A549 (cell line): ENCODE data around the gene NDUFA1. TPM values are rescaled to one million over a fixed set of nuclear protein-coding genes. Genes with fewer than 3 reads are reported as not detected.

Experiments used
- ATAC-seq, 2 experiments: fragments of 200-7000 bp in 1 of 2; fragments of >200 bp in 1 of 2; cut with Nextera tagmentation in 1 of 2; cut with Tn5 transposase in 1 of 2; 3 replicates each; pipeline versions ENCODE4 v1.8.0 to v1.9.1; 2018 to 2020; ENCODE audit warnings: mild to moderate bottlenecking in 1 of 2, moderate library complexity in 1 of 2
- CTCF ChIA-PET: fragments of 300-600 bp; sonication (Branson Sonifier 250); formaldehyde crosslinking; extraction: SDS; loops from one replicate; lab custom pipeline; 2021; ENCODE audit warnings: antibody characterized with exemption, inconsistent platforms; lab: Yijun Ruan, JAX
- POLR2A ChIA-PET: fragments of 350-600 bp; formaldehyde crosslinking; extraction: SDS; loops from one replicate; lab custom pipeline; 2021; ENCODE audit warnings: antibody characterized with exemption, inconsistent platforms; lab: Yijun Ruan, JAX
- DNase-seq, 2 experiments: peaks; one replicate each; pipeline versions ENCODE4 v3.0.0 to v3.0.0-alpha.2; 2011 to 2016; ENCODE audit warnings: low read depth in 1 of 2, low spot score in 1 of 2
- FAIRE-seq: peaks from 2 replicates; lab custom pipeline; 2011; peaks lifted over from hg19 to GRCh38; lab: Jason Lieb, UNC
- H3K27ac ChIP-seq, 2 experiments: fragments of >200 bp; sonication (Bioruptor Twin); formaldehyde crosslinking; 3 replicates each; pipeline ENCODE4 v1.5.1; 2016 to 2017
- H3K4me1 ChIP-seq: fragments of >200 bp; sonication (Bioruptor Twin); formaldehyde crosslinking; 3 replicates; pipeline ENCODE4 v1.6.1; 2016
- H3K4me2 ChIP-seq: fragments of >200 bp; sonication (Bioruptor Twin); formaldehyde crosslinking; 3 replicates; pipeline ENCODE4 v1.6.1; 2016
- H3K4me3 ChIP-seq: fragments of >200 bp; sonication (Bioruptor Twin); formaldehyde crosslinking; 3 replicates; pipeline ENCODE4 v1.5.1; 2016
- H3K9me3 ChIP-seq: fragments of >200 bp; sonication (Bioruptor Twin); formaldehyde crosslinking; 3 replicates; pipeline ENCODE4 v1.6.1; 2016
- BHLHE40 ChIP-seq: IDR thresholded peaks from 2 replicates; pipeline ENCODE4 v1.6.1; 2012; ENCODE audit warnings: low read depth, low read length, inconsistent platforms
- CBX2 ChIP-seq: fragments of 200-600 bp; sonication (generic); IDR thresholded peaks from 2 replicates; pipeline ENCODE4 v1.6.1; 2016; ENCODE audit warnings: low read depth, mild to moderate bottlenecking, borderline replicate concordance
- CEBPB ChIP-seq, 2 experiments: fragments of >200 bp in 1 of 2; sonication (Bioruptor Twin) in 1 of 2; formaldehyde crosslinking in 1 of 2; IDR thresholded peaks; 2 replicates each; pipeline ENCODE4 v1.6.1; 2012 to 2016
- FOSB ChIP-seq: fragments of 250-450 bp; sonication (Bioruptor Pico); IDR thresholded peaks from 2 replicates; pipeline ENCODE4 v1.5.0; 2020; ENCODE audit warnings: mild to moderate bottlenecking, moderate library complexity
- FOSL2 ChIP-seq, 2 experiments: fragments of 450-650 bp in 1 of 2; fragments of >200 bp in 1 of 2; sonication (Bioruptor Twin) in 1 of 2; formaldehyde crosslinking; IDR thresholded peaks; 2 replicates each; pipeline versions ENCODE4 v1.5.0 to v1.6.1; 2016 to 2020; ENCODE audit warnings: mild to moderate bottlenecking in 1 of 2, moderate library complexity in 1 of 2
- FOXS1 ChIP-seq: fragments of 250-450 bp; sonication (Bioruptor Pico); IDR thresholded peaks from 2 replicates; pipeline ENCODE4 v1.5.0; 2020; ENCODE audit warnings: mild to moderate bottlenecking, moderate library complexity
- GATA3 ChIP-seq: IDR thresholded peaks from 2 replicates; pipeline ENCODE4 v1.6.1; 2012; ENCODE audit warnings: borderline replicate concordance
- HOXA7 ChIP-seq: fragments of 250-450 bp; sonication (Bioruptor Pico); IDR thresholded peaks from 2 replicates; pipeline ENCODE4 v1.5.0; 2020; ENCODE audit warnings: mild to moderate bottlenecking, moderate library complexity
- HOXB13 ChIP-seq: fragments of 250-450 bp; sonication (Bioruptor Pico); IDR thresholded peaks from 2 replicates; pipeline ENCODE4 v1.5.0; 2020; ENCODE audit warnings: low read depth, mild to moderate bottlenecking, moderate library complexity
- KDM1A ChIP-seq: fragments of 200-600 bp; sonication (generic); IDR thresholded peaks from 2 replicates; pipeline ENCODE4 v1.6.1; 2016; ENCODE audit warnings: low read depth, mild to moderate bottlenecking
- NFE2L2 ChIP-seq: fragments of 150-350 bp; conservative IDR thresholded peaks from 2 replicates; pipeline ENCODE4 v1.6.1; 2014; ENCODE audit warnings: low read length
- PHF8 ChIP-seq: fragments of 200-600 bp; sonication (generic); IDR thresholded peaks from 2 replicates; pipeline ENCODE4 v1.6.1; 2016; ENCODE audit warnings: low read depth, mild to moderate bottlenecking, antibody characterized with exemption, moderate library complexity, borderline replicate concordance
- RAD21 ChIP-seq, 2 experiments: fragments of >200 bp in 1 of 2; sonication (Bioruptor Twin) in 1 of 2; formaldehyde crosslinking in 1 of 2; IDR thresholded peaks in 1 of 2; conservative IDR thresholded peaks in 1 of 2; 2 replicates in 1 of 2; 3 replicates in 1 of 2; pipeline ENCODE4 v1.6.1; 2012 to 2018; ENCODE audit warnings: inconsistent platforms in 1 of 2
- RARB ChIP-seq: fragments of 250-450 bp; sonication (Bioruptor Pico); IDR thresholded peaks from 2 replicates; pipeline ENCODE4 v1.8.0; 2021; ENCODE audit warnings: mild to moderate bottlenecking, moderate library complexity
- RFX5 ChIP-seq: fragments of 450-650 bp; IDR thresholded peaks from 2 replicates; pipeline ENCODE4 v1.7.1; 2014; ENCODE audit warnings: antibody characterized with exemption, mild to moderate bottlenecking, moderate library complexity
- RNF2 ChIP-seq: fragments of 200-600 bp; sonication (generic); IDR thresholded peaks from 2 replicates; pipeline ENCODE4 v1.6.1; 2016; ENCODE audit warnings: low read depth, mild to moderate bottlenecking, antibody characterized with exemption, moderate library complexity, borderline replicate concordance
- ZFP36 ChIP-seq: fragments of 450-650 bp; IDR thresholded peaks from 2 replicates; pipeline ENCODE4 v1.6.1; 2014; ENCODE audit warnings: borderline replicate concordance; ENCODE audit not compliant: partially characterized antibody
- WGBS: methylation state at CpG from one replicate; pipeline ENCODE4 v1.1.6; 2017; ENCODE audit errors: missing lambda C conversion rate; 5-methylcytosine and 5-hydroxymethylcytosine counted together
- polyA plus RNA-seq, 4 experiments: library from polyadenylated mRNA; depleted of rRNA in 3 of 4; stranded (reverse); fragments of >200 nt; fragmentation: RNase III in 1 of 4; extraction: RNeasy Plus Mini Kit Qiagen cat#74134 plus additional on column Dnase treatment in 1 of 4; gene quantifications; 2 replicates in 3 of 4; 3 replicates in 1 of 4; pipeline ENCODE4 v1.2.3, GENCODE V29; 2011 to 2017
- TF ChIP-seq, protein P1 (sequence below): fragments of 250-450 bp; sonication (Bioruptor Pico); IDR thresholded peaks from 2 replicates; pipeline ENCODE4 v1.5.0; 2020; ENCODE audit warnings: low read depth, mild to moderate bottlenecking, moderate library complexity
- TF ChIP-seq, protein P2 (sequence below): IDR thresholded peaks from 2 replicates; pipeline ENCODE4 v1.6.1; 2012
- TF ChIP-seq, protein P3 (sequence below): IDR thresholded peaks from 2 replicates; pipeline ENCODE4 v1.6.1; 2012
- TF ChIP-seq, protein P4 (sequence below): fragments of 200-600 bp; sonication (generic); IDR thresholded peaks from 2 replicates; pipeline ENCODE4 v1.6.1; 2016; ENCODE audit warnings: antibody characterized with exemption, mild to moderate bottlenecking, moderate library complexity
- TF ChIP-seq, protein P5 (sequence below): fragments of 450-650 bp; IDR thresholded peaks from 2 replicates; pipeline ENCODE4 v1.6.1; 2014; ENCODE audit warnings: antibody characterized with exemption
- TF ChIP-seq, protein P6 (sequence below): fragments of >200 bp; sonication (Bioruptor Twin); formaldehyde crosslinking; IDR thresholded peaks from 3 replicates; pipeline ENCODE4 v1.5.1; 2016

Gene NDUFA1
- polyA plus RNA-seq, 2 of the 4 experiments (the other 2 are of a cell fraction) = 432 to 435 TPM

DNA sequence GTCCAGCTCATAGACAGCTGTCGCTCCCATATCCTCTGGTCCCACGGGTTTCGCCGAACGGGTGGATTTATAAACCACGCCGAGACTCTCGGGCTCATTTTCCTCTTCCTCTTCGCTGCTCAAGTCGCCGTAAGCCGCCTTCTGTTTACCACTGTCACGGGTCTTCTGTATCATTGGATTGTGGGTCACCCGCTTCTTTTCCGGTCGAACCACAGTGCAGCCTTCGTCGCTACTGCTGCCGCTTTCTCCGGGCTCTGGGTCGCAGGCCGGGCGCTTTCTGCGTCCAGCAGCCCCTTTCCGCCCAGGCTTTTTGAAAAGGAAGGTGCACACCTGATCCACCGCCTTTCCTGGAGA lies 410 bp upstream of the NDUFA1 start:
- peak overlapping the region; percentile 98 for H3K4me2 ChIP-seq
- TF ChIP-seq, protein P1, sequence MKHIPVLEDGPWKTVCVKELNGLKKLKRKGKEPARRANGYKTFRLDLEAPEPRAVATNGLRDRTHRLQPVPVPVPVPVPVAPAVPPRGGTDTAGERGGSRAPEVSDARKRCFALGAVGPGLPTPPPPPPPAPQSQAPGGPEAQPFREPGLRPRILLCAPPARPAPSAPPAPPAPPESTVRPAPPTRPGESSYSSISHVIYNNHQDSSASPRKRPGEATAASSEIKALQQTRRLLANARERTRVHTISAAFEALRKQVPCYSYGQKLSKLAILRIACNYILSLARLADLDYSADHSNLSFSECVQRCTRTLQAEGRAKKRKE (CRISPR knock-in tag) = no peak
- peak overlapping the region; percentile 96 to 99 for H3K27ac ChIP-seq
- ChIA-PET POLR2A (interaction anchor here (0.6 to 2.7 kb wide), 7 partner anchors 10 to 297 kb away, joined by 3 to 26 read pairs (median 3); partner anchors contain the start of genes RPL39 and UPF3B), CTCF (interaction anchor here (1.3 to 1.7 kb wide), 2 partner anchors 15 to 18 kb away, joined by 3 to 4 read pairs; partner anchors contain the start of gene UPF3B)
- WGBS = 1% methylated on average over 25 of the region's 26 CpGs
- H3K9me3 ChIP-seq = no peaks in the 10 kb centered on the region
- H3K4me1 ChIP-seq = peaks cover 17% of the 10 kb centered on the region; the same call in 1 of the 3 replicates
- no peak for DNase-seq
- peak overlapping the region; percentile 76 for H3K4me3 ChIP-seq
- ATAC-seq = peak; percentile 51 to 62
- no peak for FAIRE-seq

DNA sequence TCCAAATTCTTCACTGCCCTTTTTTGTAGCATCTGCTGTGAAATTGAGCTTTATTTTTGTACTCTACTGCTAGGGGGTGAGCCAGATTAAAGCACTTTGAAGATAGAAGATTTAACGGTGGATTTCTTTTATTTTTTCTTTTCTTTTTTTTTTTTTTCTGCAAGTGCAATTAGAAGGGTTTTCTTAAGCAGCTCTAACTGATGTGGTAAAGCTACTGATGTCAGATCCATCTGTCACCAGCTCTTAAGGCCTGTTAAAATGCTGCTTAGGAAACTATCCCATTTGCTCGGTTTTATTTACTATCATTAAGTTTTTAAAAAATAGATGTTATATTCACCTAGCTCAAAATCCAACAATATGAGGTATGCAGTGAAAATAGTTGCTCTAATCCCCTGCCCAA lies 7.1 kb downstream of the NDUFA1 start:
- CTCF ChIA-PET = interaction anchor here (0.8 to 1.4 kb wide), 3 partner anchors 9 to 19 kb away, joined by 3 to 6 read pairs (median 3); no protein-coding TSS in a partner anchor
- TF ChIP-seq KDM1A (no peak), CEBPB (IDR thresholded peaks at IDR 0.05) (no peak), FOXS1 (CRISPR knock-in tag) (no peak), PHF8 (no peak), RARB (CRISPR knock-in tag) (no peak), RNF2 (no peak), HOXA7 (CRISPR knock-in tag) (no peak), BHLHE40 (no peak)
- TF ChIP-seq, protein P2, sequence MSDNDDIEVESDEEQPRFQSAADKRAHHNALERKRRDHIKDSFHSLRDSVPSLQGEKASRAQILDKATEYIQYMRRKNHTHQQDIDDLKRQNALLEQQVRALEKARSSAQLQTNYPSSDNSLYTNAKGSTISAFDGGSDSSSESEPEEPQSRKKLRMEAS = no peak
- TF ChIP-seq, protein P3, sequence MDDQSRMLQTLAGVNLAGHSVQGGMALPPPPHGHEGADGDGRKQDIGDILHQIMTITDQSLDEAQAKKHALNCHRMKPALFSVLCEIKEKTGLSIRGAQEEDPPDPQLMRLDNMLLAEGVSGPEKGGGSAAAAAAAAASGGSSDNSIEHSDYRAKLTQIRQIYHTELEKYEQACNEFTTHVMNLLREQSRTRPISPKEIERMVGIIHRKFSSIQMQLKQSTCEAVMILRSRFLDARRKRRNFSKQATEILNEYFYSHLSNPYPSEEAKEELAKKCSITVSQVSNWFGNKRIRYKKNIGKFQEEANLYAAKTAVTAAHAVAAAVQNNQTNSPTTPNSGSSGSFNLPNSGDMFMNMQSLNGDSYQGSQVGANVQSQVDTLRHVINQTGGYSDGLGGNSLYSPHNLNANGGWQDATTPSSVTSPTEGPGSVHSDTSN = no peak
- TF ChIP-seq, protein P4, sequence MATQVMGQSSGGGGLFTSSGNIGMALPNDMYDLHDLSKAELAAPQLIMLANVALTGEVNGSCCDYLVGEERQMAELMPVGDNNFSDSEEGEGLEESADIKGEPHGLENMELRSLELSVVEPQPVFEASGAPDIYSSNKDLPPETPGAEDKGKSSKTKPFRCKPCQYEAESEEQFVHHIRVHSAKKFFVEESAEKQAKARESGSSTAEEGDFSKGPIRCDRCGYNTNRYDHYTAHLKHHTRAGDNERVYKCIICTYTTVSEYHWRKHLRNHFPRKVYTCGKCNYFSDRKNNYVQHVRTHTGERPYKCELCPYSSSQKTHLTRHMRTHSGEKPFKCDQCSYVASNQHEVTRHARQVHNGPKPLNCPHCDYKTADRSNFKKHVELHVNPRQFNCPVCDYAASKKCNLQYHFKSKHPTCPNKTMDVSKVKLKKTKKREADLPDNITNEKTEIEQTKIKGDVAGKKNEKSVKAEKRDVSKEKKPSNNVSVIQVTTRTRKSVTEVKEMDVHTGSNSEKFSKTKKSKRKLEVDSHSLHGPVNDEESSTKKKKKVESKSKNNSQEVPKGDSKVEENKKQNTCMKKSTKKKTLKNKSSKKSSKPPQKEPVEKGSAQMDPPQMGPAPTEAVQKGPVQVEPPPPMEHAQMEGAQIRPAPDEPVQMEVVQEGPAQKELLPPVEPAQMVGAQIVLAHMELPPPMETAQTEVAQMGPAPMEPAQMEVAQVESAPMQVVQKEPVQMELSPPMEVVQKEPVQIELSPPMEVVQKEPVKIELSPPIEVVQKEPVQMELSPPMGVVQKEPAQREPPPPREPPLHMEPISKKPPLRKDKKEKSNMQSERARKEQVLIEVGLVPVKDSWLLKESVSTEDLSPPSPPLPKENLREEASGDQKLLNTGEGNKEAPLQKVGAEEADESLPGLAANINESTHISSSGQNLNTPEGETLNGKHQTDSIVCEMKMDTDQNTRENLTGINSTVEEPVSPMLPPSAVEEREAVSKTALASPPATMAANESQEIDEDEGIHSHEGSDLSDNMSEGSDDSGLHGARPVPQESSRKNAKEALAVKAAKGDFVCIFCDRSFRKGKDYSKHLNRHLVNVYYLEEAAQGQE = no peak
- TF ChIP-seq, all 56 proteins: peak for 0
- H3K4me3 ChIP-seq = no peak overlapping the region
- DNase-seq (no peak), ATAC-seq (no peak), FAIRE-seq (no peak)
- no peak overlapping the region for H3K27ac ChIP-seq
- POLR2A ChIA-PET = interaction anchor here (1.3 kb wide), 1 partner anchor 9 kb away, joined by 3 read pairs; no protein-coding TSS in a partner anchor
- H3K4me2 ChIP-seq = no peak overlapping the region
- H3K4me1 ChIP-seq = 0 out of 3 replicates have a peak, but pooled peaks cover 7% of the 10 kb centered on the region
- WGBS = 76% methylated on average over 2 of the region's 2 CpGs
- no peaks in the 10 kb centered on the region for H3K9me3 ChIP-seq

DNA sequence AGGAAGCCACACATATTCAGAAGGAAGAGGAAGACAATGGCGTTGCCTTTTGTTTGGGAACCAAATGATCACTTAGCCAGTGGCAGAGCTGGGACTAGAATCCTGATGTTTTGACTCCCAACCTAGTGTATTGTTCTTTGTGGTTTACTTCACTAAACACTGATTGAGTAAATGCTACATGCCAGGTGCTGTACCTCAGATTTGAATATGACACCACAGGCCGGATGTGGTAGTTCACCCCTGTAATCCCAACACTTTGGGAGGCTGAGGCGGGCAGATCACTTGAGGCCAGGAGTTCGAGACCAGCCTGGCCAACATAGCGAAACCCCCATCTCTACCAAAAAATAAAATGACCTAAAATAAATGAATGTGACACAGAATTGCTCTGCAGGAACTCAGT lies 8.4 kb downstream of the NDUFA1 start:
- Histone ChIP-seq H3K27ac (no peak overlapping the region), H3K4me3 (no peak overlapping the region), H3K4me2 (no peak overlapping the region), H3K4me1 (no peaks in the 10 kb centered on the region), H3K9me3 (no peaks in the 10 kb centered on the region)
- ChIA-PET CTCF (interaction anchor here (0.6 to 1.2 kb wide), 7 partner anchors 9 to 270 kb away, joined by 3 to 10 read pairs (median 3); no protein-coding TSS in a partner anchor), POLR2A (no interaction called here)
- FAIRE-seq (no peak), DNase-seq (no peak), ATAC-seq (peak in 1 of 2 experiments; percentile 14; a peak in 1 of 6 replicates)
- 92% methylated on average over 5 of the region's 5 CpGs for WGBS
- TF ChIP-seq RFX5 = no peak
- no peak for TF ChIP-seq FOSL2 (IDR thresholded peaks at IDR 0.05)
- TF ChIP-seq FOSL2 (CRISPR knock-in tag; IDR thresholded peaks at IDR 0.05) = no peak
- TF ChIP-seq HOXB13 (CRISPR knock-in tag) = no peak
- TF ChIP-seq, protein P5, sequence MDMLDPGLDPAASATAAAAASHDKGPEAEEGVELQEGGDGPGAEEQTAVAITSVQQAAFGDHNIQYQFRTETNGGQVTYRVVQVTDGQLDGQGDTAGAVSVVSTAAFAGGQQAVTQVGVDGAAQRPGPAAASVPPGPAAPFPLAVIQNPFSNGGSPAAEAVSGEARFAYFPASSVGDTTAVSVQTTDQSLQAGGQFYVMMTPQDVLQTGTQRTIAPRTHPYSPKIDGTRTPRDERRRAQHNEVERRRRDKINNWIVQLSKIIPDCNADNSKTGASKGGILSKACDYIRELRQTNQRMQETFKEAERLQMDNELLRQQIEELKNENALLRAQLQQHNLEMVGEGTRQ = no peak
- no peak for TF ChIP-seq GATA3
- no peak for TF ChIP-seq RAD21 (conservative IDR thresholded peaks at IDR 0.05 in 1 of 2, IDR thresholded peaks at IDR 0.05 in 1 of 2)
- no peak for TF ChIP-seq ZFP36
- TF ChIP-seq, protein P6, sequence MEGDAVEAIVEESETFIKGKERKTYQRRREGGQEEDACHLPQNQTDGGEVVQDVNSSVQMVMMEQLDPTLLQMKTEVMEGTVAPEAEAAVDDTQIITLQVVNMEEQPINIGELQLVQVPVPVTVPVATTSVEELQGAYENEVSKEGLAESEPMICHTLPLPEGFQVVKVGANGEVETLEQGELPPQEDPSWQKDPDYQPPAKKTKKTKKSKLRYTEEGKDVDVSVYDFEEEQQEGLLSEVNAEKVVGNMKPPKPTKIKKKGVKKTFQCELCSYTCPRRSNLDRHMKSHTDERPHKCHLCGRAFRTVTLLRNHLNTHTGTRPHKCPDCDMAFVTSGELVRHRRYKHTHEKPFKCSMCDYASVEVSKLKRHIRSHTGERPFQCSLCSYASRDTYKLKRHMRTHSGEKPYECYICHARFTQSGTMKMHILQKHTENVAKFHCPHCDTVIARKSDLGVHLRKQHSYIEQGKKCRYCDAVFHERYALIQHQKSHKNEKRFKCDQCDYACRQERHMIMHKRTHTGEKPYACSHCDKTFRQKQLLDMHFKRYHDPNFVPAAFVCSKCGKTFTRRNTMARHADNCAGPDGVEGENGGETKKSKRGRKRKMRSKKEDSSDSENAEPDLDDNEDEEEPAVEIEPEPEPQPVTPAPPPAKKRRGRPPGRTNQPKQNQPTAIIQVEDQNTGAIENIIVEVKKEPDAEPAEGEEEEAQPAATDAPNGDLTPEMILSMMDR = no peak
- no peak for TF ChIP-seq FOSB (CRISPR knock-in tag)
- TF ChIP-seq NFE2L2 = no peak
- TF ChIP-seq CEBPB (IDR thresholded peaks at IDR 0.05) = no peak
- TF ChIP-seq CBX2 = no peak
- TF ChIP-seq, protein P2 = no peak
